ENCODE measurements around the gene CACNA2D1.

The CACNA2D1 gene

DNA sequence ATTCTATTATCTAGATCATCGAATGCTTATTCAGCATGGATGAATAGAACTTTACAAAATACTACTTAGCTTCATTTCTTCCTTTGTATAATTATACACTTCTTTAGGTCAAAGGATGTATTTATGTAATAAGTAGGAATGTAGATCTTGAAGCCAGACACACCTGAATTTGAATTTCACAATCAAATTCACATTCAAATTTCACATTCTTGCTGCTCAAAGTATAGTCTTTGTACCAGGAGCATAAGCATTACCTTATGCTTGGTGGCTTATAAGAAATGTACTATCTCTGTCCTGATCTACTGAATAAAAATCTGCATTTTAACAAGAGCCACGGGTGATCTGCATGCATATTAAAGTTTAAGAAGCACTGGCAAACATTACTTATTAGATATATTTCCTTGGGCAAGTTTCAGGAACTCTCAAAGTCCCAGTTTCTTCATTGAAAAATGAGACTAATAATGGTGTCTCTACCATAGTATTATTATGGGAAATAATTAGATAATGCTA is 112.8 kb downstream of the CACNA2D1 start:
- no peak overlapping the region for H3K27ac ChIP-seq
- TF ChIP-seq ZFX (IDR thresholded peaks at IDR 0.05; ENCODE audit: borderline replicate concordance), result no peak
- TF ChIP-seq, protein P1, sequence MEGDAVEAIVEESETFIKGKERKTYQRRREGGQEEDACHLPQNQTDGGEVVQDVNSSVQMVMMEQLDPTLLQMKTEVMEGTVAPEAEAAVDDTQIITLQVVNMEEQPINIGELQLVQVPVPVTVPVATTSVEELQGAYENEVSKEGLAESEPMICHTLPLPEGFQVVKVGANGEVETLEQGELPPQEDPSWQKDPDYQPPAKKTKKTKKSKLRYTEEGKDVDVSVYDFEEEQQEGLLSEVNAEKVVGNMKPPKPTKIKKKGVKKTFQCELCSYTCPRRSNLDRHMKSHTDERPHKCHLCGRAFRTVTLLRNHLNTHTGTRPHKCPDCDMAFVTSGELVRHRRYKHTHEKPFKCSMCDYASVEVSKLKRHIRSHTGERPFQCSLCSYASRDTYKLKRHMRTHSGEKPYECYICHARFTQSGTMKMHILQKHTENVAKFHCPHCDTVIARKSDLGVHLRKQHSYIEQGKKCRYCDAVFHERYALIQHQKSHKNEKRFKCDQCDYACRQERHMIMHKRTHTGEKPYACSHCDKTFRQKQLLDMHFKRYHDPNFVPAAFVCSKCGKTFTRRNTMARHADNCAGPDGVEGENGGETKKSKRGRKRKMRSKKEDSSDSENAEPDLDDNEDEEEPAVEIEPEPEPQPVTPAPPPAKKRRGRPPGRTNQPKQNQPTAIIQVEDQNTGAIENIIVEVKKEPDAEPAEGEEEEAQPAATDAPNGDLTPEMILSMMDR (IDR thresholded peaks at IDR 0.05), result no peak

DNA sequence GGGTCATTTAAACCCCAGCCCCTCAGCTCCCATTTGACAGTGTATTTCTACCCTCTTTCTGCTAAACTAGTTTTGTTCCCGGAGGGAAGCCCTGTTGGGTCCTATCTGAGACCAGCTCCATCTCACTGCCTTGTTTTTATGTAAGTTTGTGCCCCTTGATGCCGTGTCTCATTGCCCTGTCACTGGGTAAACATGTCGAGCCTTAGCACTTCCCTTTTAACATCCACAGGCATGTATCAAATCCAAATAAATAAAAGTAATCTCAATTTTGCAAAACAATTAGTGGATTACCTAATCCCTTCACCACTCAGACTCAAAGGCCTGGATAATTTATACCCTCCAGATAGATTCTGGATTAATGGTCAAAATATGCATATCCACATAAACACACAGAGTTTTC is 115.7 kb downstream of the CACNA2D1 start:
- TF ChIP-seq ZFX (IDR thresholded peaks at IDR 0.05; ENCODE audit: borderline replicate concordance), result no peak
- TF ChIP-seq, protein P1 (IDR thresholded peaks at IDR 0.05), result no peak
- H3K27ac ChIP-seq, result no peak overlapping the region

DNA sequence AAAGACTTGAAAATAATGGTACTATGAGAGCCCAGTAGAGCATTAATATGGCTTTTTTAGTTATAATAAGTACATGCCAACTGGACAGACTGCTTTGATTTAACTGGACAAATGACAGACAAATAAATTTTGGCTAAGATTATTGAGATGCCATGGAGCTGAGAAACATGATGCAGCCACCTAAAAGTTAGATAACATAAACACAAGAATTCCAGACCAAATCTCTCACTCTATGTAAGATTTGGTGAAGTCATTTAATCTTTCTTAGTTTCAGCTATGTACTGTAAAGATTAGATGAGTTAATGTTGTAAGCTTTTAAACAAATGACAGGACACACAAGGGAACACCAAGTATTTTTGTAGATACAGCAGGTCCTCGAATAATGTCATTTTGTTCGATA is 118.2 kb downstream of the CACNA2D1 start:
- no peak overlapping the region for H3K27ac ChIP-seq
- TF ChIP-seq, protein P1 (IDR thresholded peaks at IDR 0.05), result no peak

DNA sequence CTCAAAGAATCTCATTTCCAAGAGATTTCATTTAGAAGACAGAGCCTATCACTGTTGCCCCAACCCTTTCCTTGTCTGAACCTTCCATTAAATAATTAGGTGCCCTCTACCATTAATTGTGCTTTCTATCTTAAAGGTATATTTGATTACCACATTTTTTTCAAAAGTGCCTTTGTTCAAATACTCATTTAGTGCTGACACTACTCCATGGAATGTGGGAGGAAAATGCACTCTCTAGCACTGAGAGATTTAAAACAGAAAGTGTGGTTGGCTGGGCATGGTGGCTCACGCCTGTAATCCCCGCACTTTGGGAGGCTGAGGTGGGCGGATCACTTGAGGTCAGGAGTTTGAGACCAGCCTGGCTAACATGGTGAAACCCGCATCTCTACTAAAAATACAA is 119.8 kb downstream of the CACNA2D1 start:
- TF ChIP-seq, protein P1 (IDR thresholded peaks at IDR 0.05), result no peak
- no peak for TF ChIP-seq ZFX (IDR thresholded peaks at IDR 0.05; ENCODE audit: borderline replicate concordance)
- H3K27ac ChIP-seq, result no peak overlapping the region

DNA sequence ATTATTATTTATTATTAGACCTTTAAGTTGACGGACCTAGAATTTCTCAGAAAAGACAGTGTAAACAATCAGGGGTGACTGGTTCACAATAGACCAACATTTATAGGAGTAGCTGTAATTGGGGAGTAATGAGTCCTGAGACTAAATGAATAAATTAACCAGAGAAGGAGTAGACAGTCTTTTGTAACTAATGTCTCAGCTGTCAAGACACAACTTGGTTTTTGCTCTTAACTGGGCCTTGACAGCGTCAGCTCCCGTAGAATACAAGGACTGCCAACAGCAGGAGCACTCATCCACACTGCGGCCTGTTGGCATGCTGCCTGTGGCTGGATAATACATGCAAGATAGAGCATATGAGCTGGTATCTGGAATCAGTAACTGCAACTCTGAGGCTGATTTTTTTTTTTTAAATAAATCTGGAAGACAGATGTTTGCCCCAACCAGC is 123.9 kb downstream of the CACNA2D1 start:
- TF ChIP-seq, protein P1 (IDR thresholded peaks at IDR 0.05), result no peak
- TF ChIP-seq ZFX (IDR thresholded peaks at IDR 0.05; ENCODE audit: borderline replicate concordance), result no peak
- H3K27ac ChIP-seq, result no peak overlapping the region

DNA sequence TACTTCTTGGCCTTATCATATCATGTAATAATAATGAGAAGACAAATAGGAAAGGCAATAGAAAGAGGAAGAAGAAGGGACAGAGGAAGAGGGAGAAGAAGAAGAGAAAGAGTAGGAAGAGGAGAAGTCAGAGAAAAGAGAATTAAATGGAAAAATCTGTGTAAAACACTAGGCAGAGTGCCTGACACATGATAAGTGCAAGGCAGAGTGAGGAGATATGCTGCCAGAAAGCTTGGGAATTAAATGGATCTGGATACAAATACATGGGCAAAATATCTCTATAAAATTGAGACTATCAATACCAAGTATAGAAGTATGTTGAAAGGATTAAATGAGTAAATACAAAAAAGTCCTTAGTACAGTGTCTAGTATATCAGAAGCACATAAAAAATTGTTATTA is 124.8 kb downstream of the CACNA2D1 start:
- TF ChIP-seq ZFX (IDR thresholded peaks at IDR 0.05; ENCODE audit: borderline replicate concordance), result no peak
- TF ChIP-seq, protein P1 (IDR thresholded peaks at IDR 0.05), result no peak
- H3K27ac ChIP-seq, result no peak overlapping the region

DNA sequence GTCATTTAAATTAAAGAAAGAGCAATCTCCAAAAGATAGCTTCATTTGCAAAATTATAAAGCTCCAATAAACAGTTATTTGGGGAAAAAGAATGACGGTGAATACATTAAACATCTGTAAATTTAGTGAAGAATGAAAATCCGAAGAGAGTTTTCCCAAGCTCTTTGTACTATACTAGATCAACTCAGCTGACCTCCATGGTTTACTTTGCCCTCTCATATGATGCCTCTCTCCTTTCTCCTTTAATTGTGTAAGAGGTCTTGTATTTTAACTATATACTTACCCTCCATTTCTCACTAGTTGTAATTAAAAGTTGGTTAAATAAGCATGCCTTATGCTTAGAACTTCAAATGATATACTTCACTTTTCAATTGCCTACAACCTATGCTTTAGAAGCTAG is 125.8 kb downstream of the CACNA2D1 start:
- TF ChIP-seq, protein P1 (IDR thresholded peaks at IDR 0.05), result no peak
- TF ChIP-seq ZFX (IDR thresholded peaks at IDR 0.05; ENCODE audit: borderline replicate concordance), result no peak
- no peak overlapping the region for H3K27ac ChIP-seq

Measured in 22Rv1 (cell line).